ENCODE measurements around the gene TNPO3.

TNPO3 gene

DNA sequence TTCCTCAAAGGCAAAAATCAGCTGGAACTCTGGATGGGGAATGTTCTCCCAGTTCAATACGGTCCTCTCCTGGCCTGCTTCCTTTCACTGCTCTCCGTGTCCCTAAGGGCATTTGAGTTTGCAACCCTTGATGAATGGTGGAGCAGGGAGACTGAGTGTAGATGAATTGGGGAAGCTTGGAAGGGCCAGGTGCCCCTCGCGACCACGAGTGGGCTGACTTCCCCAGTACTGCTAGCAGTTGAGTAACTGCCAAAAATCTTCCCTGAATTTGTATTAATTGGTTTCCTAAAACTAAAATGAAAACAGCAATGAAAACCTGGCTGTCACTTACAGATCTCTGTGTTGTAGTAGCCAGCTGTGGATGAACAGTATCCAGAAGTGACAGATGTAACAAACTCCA is 103.6 kb downstream of the TNPO3 start:
- TF ChIP-seq, protein P1, sequence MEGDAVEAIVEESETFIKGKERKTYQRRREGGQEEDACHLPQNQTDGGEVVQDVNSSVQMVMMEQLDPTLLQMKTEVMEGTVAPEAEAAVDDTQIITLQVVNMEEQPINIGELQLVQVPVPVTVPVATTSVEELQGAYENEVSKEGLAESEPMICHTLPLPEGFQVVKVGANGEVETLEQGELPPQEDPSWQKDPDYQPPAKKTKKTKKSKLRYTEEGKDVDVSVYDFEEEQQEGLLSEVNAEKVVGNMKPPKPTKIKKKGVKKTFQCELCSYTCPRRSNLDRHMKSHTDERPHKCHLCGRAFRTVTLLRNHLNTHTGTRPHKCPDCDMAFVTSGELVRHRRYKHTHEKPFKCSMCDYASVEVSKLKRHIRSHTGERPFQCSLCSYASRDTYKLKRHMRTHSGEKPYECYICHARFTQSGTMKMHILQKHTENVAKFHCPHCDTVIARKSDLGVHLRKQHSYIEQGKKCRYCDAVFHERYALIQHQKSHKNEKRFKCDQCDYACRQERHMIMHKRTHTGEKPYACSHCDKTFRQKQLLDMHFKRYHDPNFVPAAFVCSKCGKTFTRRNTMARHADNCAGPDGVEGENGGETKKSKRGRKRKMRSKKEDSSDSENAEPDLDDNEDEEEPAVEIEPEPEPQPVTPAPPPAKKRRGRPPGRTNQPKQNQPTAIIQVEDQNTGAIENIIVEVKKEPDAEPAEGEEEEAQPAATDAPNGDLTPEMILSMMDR (IDR thresholded peaks at IDR 0.05; ENCODE audit: low read depth, low read length, missing control alignments), result no peak
- DNase-seq (ENCODE audit: low read depth), result no peak
- no peak overlapping the region for H3K4me3 ChIP-seq (ENCODE audit: low read depth, low read length)

DNA sequence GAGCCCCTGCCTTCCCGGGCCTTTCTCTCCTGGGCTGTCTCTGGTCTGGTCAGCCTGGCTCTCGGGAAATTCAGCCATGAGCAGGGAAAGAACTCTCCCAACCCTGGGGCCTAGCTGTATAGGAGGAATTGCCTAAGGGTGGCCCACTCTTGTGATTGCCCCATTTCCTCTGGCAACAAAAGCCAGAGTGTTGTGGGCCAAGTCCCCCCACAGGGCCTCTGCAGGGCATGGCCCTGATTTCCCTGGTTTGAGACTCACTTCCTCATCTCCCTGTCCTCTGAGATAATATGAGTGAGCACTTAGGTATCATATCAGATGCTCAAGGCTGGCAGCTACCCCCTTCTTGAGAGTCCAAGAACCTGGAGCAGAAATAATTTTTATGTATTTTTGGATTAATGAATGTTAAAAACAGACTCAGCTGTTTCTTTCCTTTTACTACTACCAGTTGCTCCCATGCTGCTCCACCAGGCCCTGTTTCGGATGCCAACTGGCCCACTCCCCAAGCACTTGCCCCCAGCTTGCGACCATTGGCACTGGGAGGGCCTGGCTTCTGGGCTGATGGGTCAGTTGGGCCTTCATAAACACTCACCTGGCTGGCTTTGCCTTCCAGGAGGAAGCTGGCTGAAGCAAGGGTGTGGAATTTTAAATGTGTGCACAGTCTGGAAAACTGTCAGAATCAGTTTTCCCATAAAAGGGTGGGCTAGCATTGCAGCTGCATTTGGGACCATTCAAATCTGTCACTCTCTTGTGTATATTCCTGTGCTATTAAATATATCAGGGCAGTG is 105.7 kb downstream of the TNPO3 start:
- TF ChIP-seq, protein P1 (IDR thresholded peaks at IDR 0.05; ENCODE audit: low read depth, low read length, missing control alignments), result no peak
- no peak overlapping the region for H3K4me3 ChIP-seq (ENCODE audit: low read depth, low read length)
- DNase-seq (ENCODE audit: low read depth), result no peak

DNA sequence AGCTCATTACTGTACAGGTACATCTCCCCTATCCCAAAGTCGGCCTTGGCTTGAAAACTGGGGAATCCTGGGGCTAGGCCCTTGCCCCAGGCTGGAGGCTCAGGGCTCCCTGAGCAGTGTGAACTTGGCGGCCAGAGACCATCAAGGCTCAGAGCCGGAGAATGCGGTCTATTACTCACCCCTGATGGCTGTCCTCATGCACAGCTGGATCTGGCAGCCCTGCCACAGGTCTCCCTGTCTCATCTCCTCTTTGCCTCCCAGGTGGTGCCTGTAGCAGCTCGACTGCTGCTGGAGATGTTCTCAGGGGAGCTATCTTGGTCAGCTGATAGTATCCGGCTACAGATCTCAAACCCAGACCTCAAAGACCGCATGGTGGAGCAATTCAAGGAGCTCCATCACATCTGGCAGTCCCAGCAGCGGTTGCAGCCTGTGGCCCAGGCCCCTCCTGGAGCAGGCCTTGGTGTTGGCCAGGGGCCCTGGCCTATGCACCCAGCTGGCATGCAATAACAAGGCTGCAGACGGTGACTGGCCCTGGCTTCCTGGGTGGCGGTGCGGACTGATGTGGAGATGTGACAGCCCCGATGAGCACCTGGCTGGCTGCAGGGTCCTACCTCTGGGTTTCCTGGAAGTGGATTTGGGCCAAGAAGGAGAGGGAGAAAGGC is 106.5 kb downstream of the TNPO3 start:
- TF ChIP-seq, protein P1 (IDR thresholded peaks at IDR 0.05; ENCODE audit: low read depth, low read length, missing control alignments), result no peak
- no peak overlapping the region for H3K4me3 ChIP-seq (ENCODE audit: low read depth, low read length)
- DNase-seq (ENCODE audit: low read depth), result no peak

- no peak overlapping the region for H3K4me3 ChIP-seq (ENCODE audit: low read depth, low read length)
- TF ChIP-seq, protein P1 (IDR thresholded peaks at IDR 0.05; ENCODE audit: low read depth, low read length, missing control alignments), result no peak
- no peak for DNase-seq (ENCODE audit: low read depth)
Observed at GRCh38 chr7:128947854-128948253, 107.1 kb downstream of the TNPO3 start.

DNA sequence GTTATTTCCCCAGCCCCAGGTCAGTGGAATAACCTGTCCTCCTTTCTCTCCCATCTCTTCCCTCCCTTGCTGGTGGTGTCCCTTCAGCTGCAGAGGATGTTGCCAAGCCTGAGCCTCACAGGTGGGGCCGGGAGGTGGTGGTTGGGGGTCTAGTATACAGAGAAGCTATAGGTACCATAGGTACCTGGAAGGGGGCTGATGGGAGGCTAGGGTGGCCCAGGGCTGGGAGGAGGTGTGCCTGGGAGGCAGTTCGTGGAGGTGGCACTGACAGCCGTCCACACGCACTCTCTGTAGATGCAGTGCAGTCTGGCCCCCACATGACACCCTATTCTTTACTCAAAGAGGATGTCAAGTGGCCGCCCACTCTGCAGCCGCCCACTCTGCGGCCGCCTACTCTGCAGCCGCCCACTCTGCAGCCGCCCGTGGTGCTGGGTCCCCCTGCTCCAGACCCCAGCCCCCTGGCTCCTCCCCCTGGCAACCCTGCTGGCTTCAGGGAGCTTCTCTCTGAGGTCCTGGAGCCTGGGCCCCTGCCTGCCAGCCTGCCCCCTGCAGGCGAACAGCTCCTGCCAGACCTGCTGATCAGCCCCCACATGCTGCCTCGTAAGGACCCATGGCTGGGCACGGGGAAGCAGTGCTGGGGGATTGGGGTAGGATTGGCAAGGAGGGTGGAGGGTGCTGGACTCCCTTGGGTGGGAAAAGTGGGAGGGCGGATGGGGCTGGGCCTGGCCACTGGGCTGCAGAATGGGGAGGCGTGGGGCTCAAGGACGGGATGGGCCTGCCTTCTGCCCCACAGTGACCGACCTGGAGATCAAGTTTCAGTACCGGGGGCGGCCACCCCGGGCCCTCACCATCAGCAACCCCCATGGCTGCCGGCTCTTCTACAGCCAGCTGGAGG is 107.7 kb downstream of the TNPO3 start:
- DNase-seq (ENCODE audit: low read depth), result no peak
- TF ChIP-seq, protein P1 (IDR thresholded peaks at IDR 0.05; ENCODE audit: low read depth, low read length, missing control alignments), result peak; percentile 42

DNA sequence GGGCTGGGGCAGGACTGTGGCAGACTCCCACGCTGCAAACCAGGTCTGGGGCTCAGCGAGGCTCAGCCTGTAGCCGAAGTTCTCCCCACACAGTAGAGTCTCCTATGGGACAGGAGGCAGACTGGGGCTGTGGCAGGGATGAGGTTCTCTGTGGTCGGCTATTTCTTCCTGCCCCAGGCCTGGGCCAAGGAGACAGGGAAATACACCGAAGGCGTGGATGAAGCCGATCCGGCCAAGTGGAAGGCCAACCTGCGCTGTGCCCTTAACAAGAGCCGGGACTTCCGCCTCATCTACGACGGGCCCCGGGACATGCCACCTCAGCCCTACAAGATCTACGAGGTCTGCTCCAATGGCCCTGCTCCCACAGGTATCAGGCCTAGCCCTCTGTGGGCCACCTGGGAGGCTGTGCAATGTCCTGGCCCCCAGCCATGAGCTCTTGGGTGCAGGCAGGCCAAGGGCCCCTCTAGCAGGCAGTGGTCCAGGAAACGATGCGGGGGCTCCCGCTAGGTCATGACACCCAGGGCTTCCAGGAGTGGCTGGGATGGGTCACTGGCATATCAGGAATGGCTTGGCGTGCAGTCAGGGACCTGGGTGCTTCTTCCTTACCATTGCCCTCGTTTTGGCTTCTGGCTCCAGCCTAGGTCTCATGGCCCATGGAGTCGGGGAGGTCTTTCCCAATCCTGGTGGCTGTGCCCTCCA is 109.1 kb downstream of the TNPO3 start:
- TF ChIP-seq, protein P1 (IDR thresholded peaks at IDR 0.05; ENCODE audit: low read depth, low read length, missing control alignments), result no peak
- H3K4me3 ChIP-seq (ENCODE audit: low read depth, low read length), result no peak overlapping the region
- no peak for DNase-seq (ENCODE audit: low read depth)

More for the DNA sequence above, 107.7 kb downstream of the TNPO3 start:
- no peak overlapping the region for H3K4me3 ChIP-seq (ENCODE audit: low read depth, low read length)
